ENCODE measurements around the gene SMARCE1.

DNA sequence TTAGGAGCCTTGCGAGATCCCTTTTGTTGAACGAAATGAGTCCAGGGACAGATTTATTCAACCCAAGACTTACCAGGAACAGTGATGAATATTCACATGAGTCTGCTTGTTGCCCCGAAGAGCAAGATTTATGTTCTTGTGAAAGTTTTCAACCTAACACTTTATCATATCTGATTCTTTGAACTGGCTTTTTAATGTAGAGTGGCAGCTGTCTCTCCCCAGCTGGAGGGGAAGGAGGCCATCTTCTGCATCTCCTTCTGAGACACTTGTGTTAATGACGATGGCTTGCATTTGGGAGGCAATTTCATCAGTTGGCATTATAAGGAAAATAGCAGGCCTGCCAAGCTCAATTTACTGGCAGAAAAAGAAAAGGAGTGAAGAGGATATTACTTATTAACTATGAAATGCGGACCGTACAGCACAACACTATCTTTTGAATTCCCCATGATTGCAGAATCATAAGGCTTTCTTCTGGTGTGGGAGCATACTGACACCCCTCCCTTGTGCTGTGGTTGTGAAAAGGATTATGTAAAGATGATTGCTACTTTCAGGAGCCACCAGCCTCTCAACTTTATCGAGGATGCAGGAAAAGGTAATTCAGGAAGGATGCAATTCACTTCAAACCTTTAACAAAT is 35.7 kb downstream of the SMARCE1 start:
- TF ChIP-seq EZH2phosphoT487 (IDR thresholded peaks at IDR 0.05; ENCODE audit: borderline replicate concordance, low read length): no peak
- TF ChIP-seq, protein P1, sequence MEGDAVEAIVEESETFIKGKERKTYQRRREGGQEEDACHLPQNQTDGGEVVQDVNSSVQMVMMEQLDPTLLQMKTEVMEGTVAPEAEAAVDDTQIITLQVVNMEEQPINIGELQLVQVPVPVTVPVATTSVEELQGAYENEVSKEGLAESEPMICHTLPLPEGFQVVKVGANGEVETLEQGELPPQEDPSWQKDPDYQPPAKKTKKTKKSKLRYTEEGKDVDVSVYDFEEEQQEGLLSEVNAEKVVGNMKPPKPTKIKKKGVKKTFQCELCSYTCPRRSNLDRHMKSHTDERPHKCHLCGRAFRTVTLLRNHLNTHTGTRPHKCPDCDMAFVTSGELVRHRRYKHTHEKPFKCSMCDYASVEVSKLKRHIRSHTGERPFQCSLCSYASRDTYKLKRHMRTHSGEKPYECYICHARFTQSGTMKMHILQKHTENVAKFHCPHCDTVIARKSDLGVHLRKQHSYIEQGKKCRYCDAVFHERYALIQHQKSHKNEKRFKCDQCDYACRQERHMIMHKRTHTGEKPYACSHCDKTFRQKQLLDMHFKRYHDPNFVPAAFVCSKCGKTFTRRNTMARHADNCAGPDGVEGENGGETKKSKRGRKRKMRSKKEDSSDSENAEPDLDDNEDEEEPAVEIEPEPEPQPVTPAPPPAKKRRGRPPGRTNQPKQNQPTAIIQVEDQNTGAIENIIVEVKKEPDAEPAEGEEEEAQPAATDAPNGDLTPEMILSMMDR (IDR thresholded peaks at IDR 0.05; ENCODE audit: low read depth, low read length, poor library complexity, severe bottlenecking): no peak

Measured in DOHH2 (cell line).